Adrenal gland (tissue), 5 donors: ENCODE results near the gene SMO.

ENCODE experiments used
- POLR2A ChIP-seq, 2 donors: fragments of 450-650 bp; IDR thresholded peaks; one replicate each; pipeline ENCODE4 v1.6.1; 2017; ENCODE audit warnings: antibody characterized with exemption in 2 of 2, mild to moderate bottlenecking in 2 of 2, moderate library complexity in 1 of 2
- TF ChIP-seq, protein P1 (sequence below), 6 experiments: fragments of 450-650 bp in 4 of 6; fragments of 200-600 bp in 2 of 6; sonication (generic) in 1 of 6; IDR thresholded peaks; 1 replicate in 5 of 6; 2 replicates in 1 of 6; pipeline versions ENCODE4 v1.5.1 to v1.8.0; 2016 to 2021; ENCODE audit warnings: antibody characterized with exemption in 6 of 6, mild to moderate bottlenecking in 2 of 6, moderate library complexity in 1 of 6
- donor health status: DM: no; HTN: no; CAD: no.

GRCh38 chr7:129169171-129169671 is 19.2 kb upstream of the SMO start:
- TF ChIP-seq, protein P1, sequence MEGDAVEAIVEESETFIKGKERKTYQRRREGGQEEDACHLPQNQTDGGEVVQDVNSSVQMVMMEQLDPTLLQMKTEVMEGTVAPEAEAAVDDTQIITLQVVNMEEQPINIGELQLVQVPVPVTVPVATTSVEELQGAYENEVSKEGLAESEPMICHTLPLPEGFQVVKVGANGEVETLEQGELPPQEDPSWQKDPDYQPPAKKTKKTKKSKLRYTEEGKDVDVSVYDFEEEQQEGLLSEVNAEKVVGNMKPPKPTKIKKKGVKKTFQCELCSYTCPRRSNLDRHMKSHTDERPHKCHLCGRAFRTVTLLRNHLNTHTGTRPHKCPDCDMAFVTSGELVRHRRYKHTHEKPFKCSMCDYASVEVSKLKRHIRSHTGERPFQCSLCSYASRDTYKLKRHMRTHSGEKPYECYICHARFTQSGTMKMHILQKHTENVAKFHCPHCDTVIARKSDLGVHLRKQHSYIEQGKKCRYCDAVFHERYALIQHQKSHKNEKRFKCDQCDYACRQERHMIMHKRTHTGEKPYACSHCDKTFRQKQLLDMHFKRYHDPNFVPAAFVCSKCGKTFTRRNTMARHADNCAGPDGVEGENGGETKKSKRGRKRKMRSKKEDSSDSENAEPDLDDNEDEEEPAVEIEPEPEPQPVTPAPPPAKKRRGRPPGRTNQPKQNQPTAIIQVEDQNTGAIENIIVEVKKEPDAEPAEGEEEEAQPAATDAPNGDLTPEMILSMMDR (IDR thresholded peaks at IDR 0.05): no peak
- TF ChIP-seq POLR2A (IDR thresholded peaks at IDR 0.05): no peak
